ENCODE results near the gene HELZ2. TPM values are rescaled to one million over a fixed set of nuclear protein-coding genes. Genes with fewer than 3 reads are reported as not detected.

HELZ2 gene
- total and polyA plus RNA-seq, 2 of the 4 experiments (the other 2 are of a cell fraction): 4.7 to 10.6 TPM

- Histone ChIP-seq H2BK120ac (ENCODE audit: low read depth, low read length) (no peak overlapping the region), H2BK15ac (ENCODE audit: low read depth, low read length) (no peak overlapping the region), H3K56ac (ENCODE audit: extremely low read depth, insufficient read depth, low read length) (no peak overlapping the region), H3K9me3 (ENCODE audit: control insufficient read depth, insufficient read depth, low read length) (no peaks in the 10 kb centered on the region), H2BK20ac (ENCODE audit: low read depth, low read length) (no peak overlapping the region), H3K14ac (replicated peaks; ENCODE audit: low read depth, low read length) (no peak overlapping the region), H2AK9ac (replicated peaks; ENCODE audit: low read depth, low read length, poor library complexity) (no peak overlapping the region), H2AFZ (replicated peaks; ENCODE audit: low read length, poor library complexity) (no peak overlapping the region), H4K91ac (ENCODE audit: insufficient read depth, low read depth, low read length) (no peak overlapping the region), H3K4me1 (ENCODE audit: control insufficient read depth, insufficient read depth, low read length) (peaks cover 10% of the 10 kb centered on the region), H3K18ac (ENCODE audit: low read depth, low read length) (no peak overlapping the region), H3K4me3 (ENCODE audit: insufficient read depth, low read depth, low read length) (no peak overlapping the region), H3K4me2 (ENCODE audit: low read depth, low read length) (no peak overlapping the region), H3K9me1 (ENCODE audit: insufficient read depth, low read length) (peaks cover 3% of the 10 kb centered on the region; the same call in 1 of the 2 replicates), H3K4ac (ENCODE audit: low read depth, low read length) (no peak overlapping the region), H4K8ac (ENCODE audit: low read depth in 2 of 2, low read length in 2 of 2) (no peak overlapping the region), H4K20me1 (ENCODE audit: insufficient read depth, low read length) (no peaks in the 10 kb centered on the region), H3K27ac (ENCODE audit: insufficient read depth, low read length) (no peak overlapping the region), H3K79me1 (ENCODE audit: low read depth in 1 of 2, low read length in 2 of 2) (peaks cover 4 to 13% of the 10 kb centered on the region in 2 experiments), H3K9ac (ENCODE audit: low read depth, low read length) (no peak overlapping the region), H2BK5ac (ENCODE audit: low read depth, low read length, poor library complexity, severe bottlenecking) (no peak overlapping the region), H3K23ac (ENCODE audit: low read depth, low read length) (no peak overlapping the region), H3K36me3 (ENCODE audit: control insufficient read depth, insufficient read depth, low read length) (peaks cover 6% of the 10 kb centered on the region; the same call in 1 of the 2 replicates), H2AK5ac (ENCODE audit: low read depth, low read length) (no peak overlapping the region), H3K27me3 (ENCODE audit: control insufficient read depth, insufficient read depth, low read length) (no peaks in the 10 kb centered on the region), H4K5ac (ENCODE audit: low read depth, low read length) (no peak overlapping the region)
- BruUV-seq (replicated peaks): no TSS peak
- in situ Hi-C loops (cut with MboI; ENCODE audit: low sequenced_read_pairs) (no loop called here), intact Hi-C loops (cut with micrococcal nuclease) (no loop called here), dilution Hi-C loops (cut with HindIII; ENCODE audit: low sequenced_read_pairs, unreplicated experiment) (no loop called here)
- DNase-seq (no peak), ATAC-seq (ENCODE audit: low read depth) (no peak)
- TF ChIP-seq FOS (IDR thresholded peaks at IDR 0.05; ENCODE audit: low read depth, low read length) (no peak), RAD21 (IDR thresholded peaks at IDR 0.05; ENCODE audit: low read length) (no peak), MAZ (IDR thresholded peaks at IDR 0.05; ENCODE audit: borderline replicate concordance, low read depth, low read length) (no peak), BHLHE40 (IDR thresholded peaks at IDR 0.05; ENCODE audit: low read depth, low read length) (no peak), MXI1 (IDR thresholded peaks at IDR 0.05; ENCODE audit: borderline replicate concordance, low read depth, low read length) (no peak), CHD1 (IDR thresholded peaks at IDR 0.05; ENCODE audit: low read depth, low read length) (no peak), SMC3 (IDR thresholded peaks at IDR 0.05; ENCODE audit: low read depth, low read length) (no peak), MAFK (IDR thresholded peaks at IDR 0.05; ENCODE audit: low read depth, low read length) (no peak), RFX5 (IDR thresholded peaks at IDR 0.05; ENCODE audit: low read depth, low read length) (no peak), RCOR1 (IDR thresholded peaks at IDR 0.05; ENCODE audit: insufficient replicate concordance, low read length) (no peak), CEBPB (IDR thresholded peaks at IDR 0.05; ENCODE audit: low read depth, low read length) (no peak), CTCF (conservative IDR thresholded peaks at IDR 0.05; ENCODE audit: low read depth, low read length) (no peak), POLR2A (IDR thresholded peaks at IDR 0.05; ENCODE audit: low read depth, low read length) (no peak), NFE2L2 (IDR thresholded peaks at IDR 0.05; ENCODE audit: low read depth, low read length) (no peak)
- TF ChIP-seq, protein P1, sequence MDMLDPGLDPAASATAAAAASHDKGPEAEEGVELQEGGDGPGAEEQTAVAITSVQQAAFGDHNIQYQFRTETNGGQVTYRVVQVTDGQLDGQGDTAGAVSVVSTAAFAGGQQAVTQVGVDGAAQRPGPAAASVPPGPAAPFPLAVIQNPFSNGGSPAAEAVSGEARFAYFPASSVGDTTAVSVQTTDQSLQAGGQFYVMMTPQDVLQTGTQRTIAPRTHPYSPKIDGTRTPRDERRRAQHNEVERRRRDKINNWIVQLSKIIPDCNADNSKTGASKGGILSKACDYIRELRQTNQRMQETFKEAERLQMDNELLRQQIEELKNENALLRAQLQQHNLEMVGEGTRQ (IDR thresholded peaks at IDR 0.05; ENCODE audit: low read depth, low read length): no peak
- TF ChIP-seq, protein P2, sequence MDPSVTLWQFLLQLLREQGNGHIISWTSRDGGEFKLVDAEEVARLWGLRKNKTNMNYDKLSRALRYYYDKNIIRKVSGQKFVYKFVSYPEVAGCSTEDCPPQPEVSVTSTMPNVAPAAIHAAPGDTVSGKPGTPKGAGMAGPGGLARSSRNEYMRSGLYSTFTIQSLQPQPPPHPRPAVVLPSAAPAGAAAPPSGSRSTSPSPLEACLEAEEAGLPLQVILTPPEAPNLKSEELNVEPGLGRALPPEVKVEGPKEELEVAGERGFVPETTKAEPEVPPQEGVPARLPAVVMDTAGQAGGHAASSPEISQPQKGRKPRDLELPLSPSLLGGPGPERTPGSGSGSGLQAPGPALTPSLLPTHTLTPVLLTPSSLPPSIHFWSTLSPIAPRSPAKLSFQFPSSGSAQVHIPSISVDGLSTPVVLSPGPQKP (IDR thresholded peaks at IDR 0.05; ENCODE audit: borderline replicate concordance, low read depth, low read length): no peak
- ChIA-PET CTCF (no interaction called here), POLR2A (ENCODE audit: unreplicated experiment) (no interaction called here)
- WGBS, 2 experiments (ENCODE audit: extremely low coverage in 2 of 2, insufficient read length in 1 of 2): no CpG with 5 or more reads among the region's 7 CpGs
Observed at GRCh38 chr20:63576311-63576710, 2.3 kb upstream of the HELZ2 start.
